WTC11 (cell line): Measurements from ENCODE around the gene CREBRF. TPM values are rescaled to one million over a fixed set of nuclear protein-coding genes. Genes with fewer than 3 reads are reported as not detected.

Source experiments
- ATAC-seq: fragments of 200-7000 bp; cut with Tn5 transposase; 2 replicates; pipeline ENCODE4 v1.10.0; 2021; ENCODE audit warnings: mild to moderate bottlenecking, moderate library complexity
- CTCF ChIA-PET: fragments of 300-600 bp; sonication (Branson Sonifier 250); formaldehyde crosslinking; loops from one replicate; lab custom pipeline; 2021; ENCODE audit warnings: antibody characterized with exemption; lab: Charles Lee
- POLR2A ChIA-PET: fragments of 350-600 bp; sonication (Branson Sonifier 250); formaldehyde crosslinking; loops from one replicate; lab custom pipeline; 2021; ENCODE audit warnings: antibody characterized with exemption; lab: Charles Lee
- DNase-seq: peaks from one replicate; pipeline ENCODE4 v3.0.0; 2021; ENCODE audit warnings: low spot score
- H3K27ac Mint-ChIP-seq: 2 replicates; pipeline ENCODE4 v1.8.0; 2021; ENCODE audit warnings: mixed read lengths
- H3K27me3 Mint-ChIP-seq: 2 replicates; pipeline ENCODE4 v1.8.0; 2021; ENCODE audit warnings: low read depth, mild to moderate bottlenecking, moderate library complexity, mixed read lengths
- H3K36me3 Mint-ChIP-seq: 2 replicates; pipeline ENCODE4 v1.8.0; 2021; ENCODE audit warnings: mixed read lengths
- H3K4me1 Mint-ChIP-seq: 2 replicates; pipeline ENCODE4 v1.8.0; 2022; ENCODE audit warnings: mixed read lengths
- H3K4me3 Mint-ChIP-seq: 2 replicates; pipeline ENCODE4 v1.8.0; 2021; ENCODE audit warnings: mild to moderate bottlenecking, moderate library complexity, mixed read lengths
- H3K9me3 Mint-ChIP-seq: 2 replicates; pipeline ENCODE4 v1.8.0; 2021; ENCODE audit warnings: mixed read lengths
- CREB1 ChIP-seq: sonication (generic); formaldehyde crosslinking; IDR thresholded peaks from 2 replicates; pipeline ENCODE4 v1.8.0; 2023; ENCODE audit warnings: mild to moderate bottlenecking, missing genetic modification reagents
- ELF4 ChIP-seq: sonication (generic); formaldehyde crosslinking; IDR thresholded peaks from 2 replicates; pipeline ENCODE4 v1.8.1; 2022; ENCODE audit warnings: low read depth, mild to moderate bottlenecking, moderate library complexity, missing genetic modification reagents
- EMX1 ChIP-seq: fragments of 250-450 bp; sonication (Bioruptor Pico); IDR thresholded peaks from 2 replicates; pipeline ENCODE4 v1.8.0; 2021; ENCODE audit warnings: mild to moderate bottlenecking
- GABPB1 ChIP-seq: sonication (generic); formaldehyde crosslinking; IDR thresholded peaks from 2 replicates; pipeline ENCODE4 v1.8.1; 2023; ENCODE audit warnings: mild to moderate bottlenecking, missing genetic modification reagents
- GRHL2 ChIP-seq: fragments of 250-450 bp; sonication (Bioruptor Pico); IDR thresholded peaks from 2 replicates; pipeline ENCODE4 v1.8.0; 2022; ENCODE audit warnings: mild to moderate bottlenecking, moderate library complexity; ENCODE audit not compliant: insufficient replicate concordance, severe bottlenecking
- JUN ChIP-seq: sonication (generic); formaldehyde crosslinking; IDR thresholded peaks from 2 replicates; pipeline ENCODE4 v1.8.0; 2023; ENCODE audit warnings: mild to moderate bottlenecking, missing genetic modification reagents
- MXD4 ChIP-seq: fragments of 250-450 bp; sonication (Bioruptor Pico); IDR thresholded peaks from 2 replicates; pipeline ENCODE4 v1.8.0; 2021; ENCODE audit warnings: mild to moderate bottlenecking, moderate library complexity, borderline replicate concordance
- NFATC4 ChIP-seq: fragments of 250-450 bp; sonication (Bioruptor Pico); IDR thresholded peaks from 2 replicates; pipeline ENCODE4 v1.9.0; 2021; ENCODE audit warnings: mild to moderate bottlenecking
- NFE2L1 ChIP-seq: sonication (generic); formaldehyde crosslinking; IDR thresholded peaks from 2 replicates; pipeline ENCODE4 v1.8.1; 2023; ENCODE audit warnings: missing genetic modification reagents
- NFYB ChIP-seq: sonication (generic); formaldehyde crosslinking; conservative IDR thresholded peaks from 2 replicates; pipeline ENCODE4 v1.8.0; 2022; ENCODE audit warnings: low read depth, missing genetic modification reagents
- OVOL2 ChIP-seq: fragments of 250-450 bp; sonication (Bioruptor Pico); IDR thresholded peaks from 2 replicates; pipeline ENCODE4 v1.9.0; 2021; ENCODE audit warnings: mild to moderate bottlenecking, borderline replicate concordance
- PRRX2 ChIP-seq: fragments of 250-450 bp; sonication (Bioruptor Pico); IDR thresholded peaks from 2 replicates; pipeline ENCODE4 v1.8.0; 2021; ENCODE audit warnings: mild to moderate bottlenecking
- SMAD3 ChIP-seq: sonication (generic); formaldehyde crosslinking; IDR thresholded peaks from 2 replicates; pipeline ENCODE4 v1.8.0; 2022; ENCODE audit warnings: missing genetic modification reagents, mild to moderate bottlenecking, borderline replicate concordance
- SOX15 ChIP-seq: fragments of 250-450 bp; sonication (Bioruptor Pico); IDR thresholded peaks from 2 replicates; pipeline ENCODE4 v1.9.0; 2021; ENCODE audit warnings: mild to moderate bottlenecking
- TCF7 ChIP-seq: sonication (generic); formaldehyde crosslinking; IDR thresholded peaks from 2 replicates; pipeline ENCODE4 v1.8.0; 2022; ENCODE audit warnings: mild to moderate bottlenecking, low read depth, missing genetic modification reagents, moderate library complexity
- TEAD4 ChIP-seq: sonication (generic); formaldehyde crosslinking; IDR thresholded peaks from 2 replicates; pipeline ENCODE4 v1.8.0; 2022; ENCODE audit warnings: mild to moderate bottlenecking, missing genetic modification reagents
- ZNF423 ChIP-seq: fragments of 250-450 bp; sonication (Bioruptor Pico); IDR thresholded peaks from 2 replicates; pipeline ENCODE4 v2.1.2; 2022; ENCODE audit warnings: mild to moderate bottlenecking, moderate library complexity
- ZNF671 ChIP-seq: fragments of 250-450 bp; sonication (Bioruptor Pico); IDR thresholded peaks from 2 replicates; pipeline ENCODE4 v1.8.0; 2021; ENCODE audit warnings: mild to moderate bottlenecking
- total RNA-seq: library from RNA; stranded (reverse); gene quantifications from 3 replicates; pipeline ENCODE4 v1.2.3, GENCODE V29; 2021
- TF ChIP-seq, protein P1 (sequence below): sonication (generic); formaldehyde crosslinking; IDR thresholded peaks from 2 replicates; pipeline ENCODE4 v1.8.0; 2023; ENCODE audit warnings: missing genetic modification reagents
- TF ChIP-seq, protein P2 (sequence below): sonication (generic); formaldehyde crosslinking; IDR thresholded peaks from 2 replicates; pipeline ENCODE4 v1.8.1; 2023; ENCODE audit warnings: mild to moderate bottlenecking, missing genetic modification reagents, borderline replicate concordance
- TF ChIP-seq, protein P3 (sequence below): sonication (generic); formaldehyde crosslinking; IDR thresholded peaks from 2 replicates; pipeline ENCODE4 v1.8.1; 2022; ENCODE audit warnings: low read depth, missing genetic modification reagents, borderline replicate concordance
- TF ChIP-seq, protein P4 (sequence below): sonication (generic); formaldehyde crosslinking; IDR thresholded peaks from 2 replicates; pipeline ENCODE4 v1.8.1; 2023; ENCODE audit warnings: mild to moderate bottlenecking, missing genetic modification reagents
- TF ChIP-seq, protein P5 (sequence below): sonication (generic); formaldehyde crosslinking; IDR thresholded peaks from 2 replicates; pipeline ENCODE4 v1.8.1; 2023; ENCODE audit warnings: mild to moderate bottlenecking, missing genetic modification reagents, moderate library complexity
- TF ChIP-seq, protein P6 (sequence below): sonication (generic); formaldehyde crosslinking; IDR thresholded peaks from 2 replicates; pipeline ENCODE4 v1.8.1; 2023; ENCODE audit warnings: mild to moderate bottlenecking, missing genetic modification reagents
- TF ChIP-seq, protein P7 (sequence below): sonication (generic); formaldehyde crosslinking; IDR thresholded peaks from 2 replicates; pipeline ENCODE4 v1.8.1; 2022; ENCODE audit warnings: low read depth, mild to moderate bottlenecking, moderate library complexity, missing genetic modification reagents, borderline replicate concordance

The CREBRF gene
- total RNA-seq, 1 experiment from 2014 or later = 5.7 TPM

DNA sequence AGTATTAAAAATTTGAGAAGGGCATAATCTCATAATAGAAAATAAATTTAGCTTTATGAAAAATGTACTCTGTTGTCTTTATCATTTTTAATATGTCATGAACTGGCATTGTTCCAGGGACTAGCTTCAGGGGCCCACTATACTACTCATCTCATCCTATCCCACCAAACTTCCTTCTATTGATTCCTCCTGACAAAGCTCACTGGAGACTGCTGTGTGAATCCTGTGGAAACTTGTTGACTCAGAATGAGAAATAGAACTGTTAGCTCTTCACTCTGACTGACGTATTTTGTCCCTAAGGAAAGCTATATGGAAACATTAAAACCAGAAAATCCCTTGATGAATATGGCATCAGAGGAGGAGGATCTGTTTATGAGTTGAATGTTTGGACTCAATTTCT lies 58.4 kb downstream of the CREBRF start (continued):
- no peak for TF ChIP-seq EMX1 (CRISPR knock-in tag)
- no peak for TF ChIP-seq TEAD4 (CRISPR knock-in tag)
- TF ChIP-seq ELF4 = no peak
- no peak for TF ChIP-seq GABPB1 (CRISPR knock-in tag)
- TF ChIP-seq CREB1 (CRISPR knock-in tag) = no peak

DNA sequence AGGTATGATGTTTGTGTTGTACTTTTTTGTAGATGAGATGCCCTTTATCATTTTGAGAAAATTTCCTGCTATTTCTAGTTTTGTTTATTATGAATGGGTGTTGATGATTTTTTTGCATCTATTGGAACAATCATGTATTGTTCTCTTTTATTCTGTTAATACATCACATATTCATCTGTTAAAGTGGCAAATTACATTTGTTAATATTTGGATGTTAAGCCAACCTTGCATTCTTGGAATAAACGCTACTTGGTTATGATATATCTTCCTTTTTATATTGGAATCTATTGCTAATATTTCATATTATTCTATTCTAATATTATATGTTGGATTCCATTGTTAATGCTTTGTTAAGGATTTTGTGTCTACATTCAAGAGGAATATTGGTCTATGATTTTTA lies 63.6 kb downstream of the CREBRF start:
- DNase-seq (no peak), ATAC-seq (no peak)
- ChIA-PET CTCF (no interaction called here), POLR2A (no interaction called here)
- Mint-ChIP-seq H3K9me3 (peaks cover 10% of the 10 kb centered on the region), H3K27me3 (no peaks in the 10 kb centered on the region), H3K36me3 (0 out of 2 replicates have a peak, but pooled peaks cover 2% of the 10 kb centered on the region), H3K27ac (no peak overlapping the region), H3K4me3 (no peak overlapping the region)
- TF ChIP-seq ELF4 (no peak), NFE2L1 (CRISPR knock-in tag) (no peak), PRRX2 (no peak), ZNF671 (CRISPR knock-in tag) (no peak), NFATC4 (CRISPR knock-in tag) (no peak), SMAD3 (CRISPR knock-in tag) (no peak), JUN (no peak), NFYB (CRISPR knock-in tag) (no peak)
- TF ChIP-seq, protein P1, sequence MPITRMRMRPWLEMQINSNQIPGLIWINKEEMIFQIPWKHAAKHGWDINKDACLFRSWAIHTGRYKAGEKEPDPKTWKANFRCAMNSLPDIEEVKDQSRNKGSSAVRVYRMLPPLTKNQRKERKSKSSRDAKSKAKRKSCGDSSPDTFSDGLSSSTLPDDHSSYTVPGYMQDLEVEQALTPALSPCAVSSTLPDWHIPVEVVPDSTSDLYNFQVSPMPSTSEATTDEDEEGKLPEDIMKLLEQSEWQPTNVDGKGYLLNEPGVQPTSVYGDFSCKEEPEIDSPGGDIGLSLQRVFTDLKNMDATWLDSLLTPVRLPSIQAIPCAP (CRISPR knock-in tag) = no peak
- TF ChIP-seq, protein P2, sequence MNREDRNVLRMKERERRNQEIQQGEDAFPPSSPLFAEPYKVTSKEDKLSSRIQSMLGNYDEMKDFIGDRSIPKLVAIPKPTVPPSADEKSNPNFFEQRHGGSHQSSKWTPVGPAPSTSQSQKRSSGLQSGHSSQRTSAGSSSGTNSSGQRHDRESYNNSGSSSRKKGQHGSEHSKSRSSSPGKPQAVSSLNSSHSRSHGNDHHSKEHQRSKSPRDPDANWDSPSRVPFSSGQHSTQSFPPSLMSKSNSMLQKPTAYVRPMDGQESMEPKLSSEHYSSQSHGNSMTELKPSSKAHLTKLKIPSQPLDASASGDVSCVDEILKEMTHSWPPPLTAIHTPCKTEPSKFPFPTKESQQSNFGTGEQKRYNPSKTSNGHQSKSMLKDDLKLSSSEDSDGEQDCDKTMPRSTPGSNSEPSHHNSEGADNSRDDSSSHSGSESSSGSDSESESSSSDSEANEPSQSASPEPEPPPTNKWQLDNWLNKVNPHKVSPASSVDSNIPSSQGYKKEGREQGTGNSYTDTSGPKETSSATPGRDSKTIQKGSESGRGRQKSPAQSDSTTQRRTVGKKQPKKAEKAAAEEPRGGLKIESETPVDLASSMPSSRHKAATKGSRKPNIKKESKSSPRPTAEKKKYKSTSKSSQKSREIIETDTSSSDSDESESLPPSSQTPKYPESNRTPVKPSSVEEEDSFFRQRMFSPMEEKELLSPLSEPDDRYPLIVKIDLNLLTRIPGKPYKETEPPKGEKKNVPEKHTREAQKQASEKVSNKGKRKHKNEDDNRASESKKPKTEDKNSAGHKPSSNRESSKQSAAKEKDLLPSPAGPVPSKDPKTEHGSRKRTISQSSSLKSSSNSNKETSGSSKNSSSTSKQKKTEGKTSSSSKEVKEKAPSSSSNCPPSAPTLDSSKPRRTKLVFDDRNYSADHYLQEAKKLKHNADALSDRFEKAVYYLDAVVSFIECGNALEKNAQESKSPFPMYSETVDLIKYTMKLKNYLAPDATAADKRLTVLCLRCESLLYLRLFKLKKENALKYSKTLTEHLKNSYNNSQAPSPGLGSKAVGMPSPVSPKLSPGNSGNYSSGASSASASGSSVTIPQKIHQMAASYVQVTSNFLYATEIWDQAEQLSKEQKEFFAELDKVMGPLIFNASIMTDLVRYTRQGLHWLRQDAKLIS (CRISPR knock-in tag) = no peak
- TF ChIP-seq, all 79 proteins: peak for 0
- peaks cover 3% of the 10 kb centered on the region for H3K4me1 Mint-ChIP-seq

DNA sequence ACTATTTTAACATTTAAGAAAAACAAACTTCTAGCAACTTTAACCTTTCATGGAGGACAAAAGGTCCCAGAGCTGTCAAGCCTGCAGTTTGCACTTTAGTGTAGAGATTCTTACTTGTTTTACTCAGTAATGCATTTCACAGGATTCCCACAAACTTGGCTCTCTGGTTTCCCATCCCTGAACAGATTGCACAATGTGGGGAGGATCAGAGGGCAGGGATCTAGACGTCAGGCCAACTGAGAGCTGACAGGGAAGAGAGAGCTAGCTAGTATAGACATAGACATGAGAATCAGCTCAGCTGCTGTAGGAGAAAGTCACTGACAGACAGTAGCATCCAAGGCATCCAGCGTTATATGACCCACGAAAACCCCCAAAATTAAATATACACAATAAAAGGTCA lies 67.3 kb downstream of the CREBRF start:
- H3K4me3 Mint-ChIP-seq = no peak overlapping the region
- H3K27me3 Mint-ChIP-seq = no peaks in the 10 kb centered on the region
- ATAC-seq = no peak
- no peaks in the 10 kb centered on the region for H3K4me1 Mint-ChIP-seq
- ChIA-PET CTCF (no interaction called here), POLR2A (no interaction called here)
- DNase-seq = no peak
- no peak overlapping the region for H3K27ac Mint-ChIP-seq
- peaks cover 10% of the 10 kb centered on the region for H3K9me3 Mint-ChIP-seq
- H3K36me3 Mint-ChIP-seq = 0 out of 2 replicates have a peak, but pooled peaks cover 2% of the 10 kb centered on the region
- TF ChIP-seq NFATC4 (CRISPR knock-in tag) (no peak), GRHL2 (CRISPR knock-in tag) (no peak), SOX15 (CRISPR knock-in tag) (no peak), ZNF671 (CRISPR knock-in tag) (no peak), PRRX2 (no peak), MXD4 (no peak), TCF7 (CRISPR knock-in tag) (no peak), OVOL2 (CRISPR knock-in tag) (no peak), ZNF423 (CRISPR knock-in tag) (no peak)
- TF ChIP-seq, protein P3, sequence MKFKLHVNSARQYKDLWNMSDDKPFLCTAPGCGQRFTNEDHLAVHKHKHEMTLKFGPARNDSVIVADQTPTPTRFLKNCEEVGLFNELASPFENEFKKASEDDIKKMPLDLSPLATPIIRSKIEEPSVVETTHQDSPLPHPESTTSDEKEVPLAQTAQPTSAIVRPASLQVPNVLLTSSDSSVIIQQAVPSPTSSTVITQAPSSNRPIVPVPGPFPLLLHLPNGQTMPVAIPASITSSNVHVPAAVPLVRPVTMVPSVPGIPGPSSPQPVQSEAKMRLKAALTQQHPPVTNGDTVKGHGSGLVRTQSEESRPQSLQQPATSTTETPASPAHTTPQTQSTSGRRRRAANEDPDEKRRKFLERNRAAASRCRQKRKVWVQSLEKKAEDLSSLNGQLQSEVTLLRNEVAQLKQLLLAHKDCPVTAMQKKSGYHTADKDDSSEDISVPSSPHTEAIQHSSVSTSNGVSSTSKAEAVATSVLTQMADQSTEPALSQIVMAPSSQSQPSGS = no peak
- TF ChIP-seq, protein P4, sequence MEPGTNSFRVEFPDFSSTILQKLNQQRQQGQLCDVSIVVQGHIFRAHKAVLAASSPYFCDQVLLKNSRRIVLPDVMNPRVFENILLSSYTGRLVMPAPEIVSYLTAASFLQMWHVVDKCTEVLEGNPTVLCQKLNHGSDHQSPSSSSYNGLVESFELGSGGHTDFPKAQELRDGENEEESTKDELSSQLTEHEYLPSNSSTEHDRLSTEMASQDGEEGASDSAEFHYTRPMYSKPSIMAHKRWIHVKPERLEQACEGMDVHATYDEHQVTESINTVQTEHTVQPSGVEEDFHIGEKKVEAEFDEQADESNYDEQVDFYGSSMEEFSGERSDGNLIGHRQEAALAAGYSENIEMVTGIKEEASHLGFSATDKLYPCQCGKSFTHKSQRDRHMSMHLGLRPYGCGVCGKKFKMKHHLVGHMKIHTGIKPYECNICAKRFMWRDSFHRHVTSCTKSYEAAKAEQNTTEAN (CRISPR knock-in tag) = no peak
- TF ChIP-seq, protein P5, sequence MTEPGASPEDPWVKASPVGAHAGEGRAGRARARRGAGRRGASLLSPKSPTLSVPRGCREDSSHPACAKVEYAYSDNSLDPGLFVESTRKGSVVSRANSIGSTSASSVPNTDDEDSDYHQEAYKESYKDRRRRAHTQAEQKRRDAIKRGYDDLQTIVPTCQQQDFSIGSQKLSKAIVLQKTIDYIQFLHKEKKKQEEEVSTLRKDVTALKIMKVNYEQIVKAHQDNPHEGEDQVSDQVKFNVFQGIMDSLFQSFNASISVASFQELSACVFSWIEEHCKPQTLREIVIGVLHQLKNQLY (CRISPR knock-in tag) = no peak
- TF ChIP-seq, protein P6, sequence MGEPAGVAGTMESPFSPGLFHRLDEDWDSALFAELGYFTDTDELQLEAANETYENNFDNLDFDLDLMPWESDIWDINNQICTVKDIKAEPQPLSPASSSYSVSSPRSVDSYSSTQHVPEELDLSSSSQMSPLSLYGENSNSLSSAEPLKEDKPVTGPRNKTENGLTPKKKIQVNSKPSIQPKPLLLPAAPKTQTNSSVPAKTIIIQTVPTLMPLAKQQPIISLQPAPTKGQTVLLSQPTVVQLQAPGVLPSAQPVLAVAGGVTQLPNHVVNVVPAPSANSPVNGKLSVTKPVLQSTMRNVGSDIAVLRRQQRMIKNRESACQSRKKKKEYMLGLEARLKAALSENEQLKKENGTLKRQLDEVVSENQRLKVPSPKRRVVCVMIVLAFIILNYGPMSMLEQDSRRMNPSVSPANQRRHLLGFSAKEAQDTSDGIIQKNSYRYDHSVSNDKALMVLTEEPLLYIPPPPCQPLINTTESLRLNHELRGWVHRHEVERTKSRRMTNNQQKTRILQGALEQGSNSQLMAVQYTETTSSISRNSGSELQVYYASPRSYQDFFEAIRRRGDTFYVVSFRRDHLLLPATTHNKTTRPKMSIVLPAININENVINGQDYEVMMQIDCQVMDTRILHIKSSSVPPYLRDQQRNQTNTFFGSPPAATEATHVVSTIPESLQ (CRISPR knock-in tag) = no peak
- TF ChIP-seq, protein P7, sequence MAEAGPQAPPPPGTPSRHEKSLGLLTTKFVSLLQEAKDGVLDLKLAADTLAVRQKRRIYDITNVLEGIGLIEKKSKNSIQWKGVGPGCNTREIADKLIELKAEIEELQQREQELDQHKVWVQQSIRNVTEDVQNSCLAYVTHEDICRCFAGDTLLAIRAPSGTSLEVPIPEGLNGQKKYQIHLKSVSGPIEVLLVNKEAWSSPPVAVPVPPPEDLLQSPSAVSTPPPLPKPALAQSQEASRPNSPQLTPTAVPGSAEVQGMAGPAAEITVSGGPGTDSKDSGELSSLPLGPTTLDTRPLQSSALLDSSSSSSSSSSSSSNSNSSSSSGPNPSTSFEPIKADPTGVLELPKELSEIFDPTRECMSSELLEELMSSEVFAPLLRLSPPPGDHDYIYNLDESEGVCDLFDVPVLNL (CRISPR knock-in tag) = no peak
